Sigmoid colon (tissue), 4 donors: ENCODE measurements around the gene TUBA3E.
"Not testable (repeated sequence)": the region's sequence is repeated elsewhere in the genome, so short reads cannot be mapped to it uniquely, and the experiment has no call there.

Experiments
- CTCF ChIP-seq, 4 experiments: fragments of 450-650 bp in 3 of 4; fragments of 200-600 bp in 1 of 4; IDR thresholded peaks; one replicate each; pipeline ENCODE4 v1.5.1; 2016 to 2019; ENCODE audit warnings: antibody characterized with exemption in 4 of 4, mild to moderate bottlenecking in 3 of 4, moderate library complexity in 2 of 4
- EP300 ChIP-seq, 4 donors: sonication (generic); formaldehyde crosslinking; IDR thresholded peaks; one replicate each; pipeline ENCODE4 v1.6.1; 2017; ENCODE audit warnings: antibody characterized with exemption in 4 of 4
- POLR2A ChIP-seq, 2 donors: fragments of 450-650 bp; IDR thresholded peaks; one replicate each; pipeline ENCODE4 v1.6.1; 2016; ENCODE audit warnings: antibody characterized with exemption in 2 of 2, mild to moderate bottlenecking in 2 of 2, moderate library complexity in 2 of 2
- POLR2AphosphoS5 ChIP-seq, 4 donors: sonication (generic); formaldehyde crosslinking; IDR thresholded peaks; one replicate each; pipeline ENCODE4 v1.6.1; 2017; ENCODE audit warnings: antibody characterized with exemption in 4 of 4

DNA sequence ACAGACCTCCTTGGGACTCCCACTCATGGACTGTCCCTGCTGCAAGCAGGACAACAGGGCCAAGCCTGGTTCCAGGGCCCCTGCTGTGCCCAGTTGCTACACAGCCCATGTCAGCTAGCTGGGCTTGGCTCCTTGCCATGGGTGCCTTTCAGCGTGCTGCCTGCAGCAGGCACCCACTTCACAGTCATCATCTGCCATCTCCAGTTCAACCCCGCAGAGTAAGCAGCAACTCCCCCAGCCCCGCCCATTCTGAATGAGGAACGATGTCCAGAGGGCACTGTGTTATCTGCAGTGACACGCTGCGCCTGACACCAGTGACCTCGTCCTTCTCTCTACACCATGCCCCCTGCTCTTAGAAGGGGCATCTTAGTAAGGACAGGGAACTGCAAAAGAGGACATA lies 4.3 kb upstream of the TUBA3E start:
- TF ChIP-seq CTCF, POLR2A, POLR2AphosphoS5, EP300 (IDR thresholded peaks at IDR 0.05): not testable (repeated sequence)
